OCI-M2 (cell line): Measurements from ENCODE around the gene BAG3.
"Not testable (repeated sequence)": the region's sequence is repeated elsewhere in the genome, so short reads cannot be mapped to it uniquely, and the experiment has no call there.

Experiments used
- DNase-seq: peaks from one replicate; lab custom pipeline; 2025; ENCODE audit not compliant: unreplicated experiment; lab: John Stamatoyannopoulos, UW

BAG3 gene

GRCh38 chr10:119640384-119640783 is 10.8 kb upstream of the BAG3 start:
- no peak for DNase-seq

- no peak for DNase-seq
Observed at GRCh38 chr10:119640875-119641526, 10.2 kb upstream of the BAG3 start.

GRCh38 chr10:119642556-119643111 is 8.5 kb upstream of the BAG3 start:
- no peak for DNase-seq

- DNase-seq: no peak
Observed at GRCh38 chr10:119643306-119644204, 7.6 kb upstream of the BAG3 start.

- DNase-seq: no peak
Observed at GRCh38 chr10:119644205-119644814, 6.9 kb upstream of the BAG3 start.

GRCh38 chr10:119644994-119645393 is 6.2 kb upstream of the BAG3 start:
- no peak for DNase-seq

GRCh38 chr10:119650062-119650461 is 1.1 kb upstream of the BAG3 start:
- no peak for DNase-seq

GRCh38 chr10:119651514-119652360 is 557 bp downstream of the BAG3 start:
- no peak for DNase-seq

GRCh38 chr10:119652361-119652730 is 1.2 kb downstream of the BAG3 start:
- DNase-seq: peak; percentile 23

GRCh38 chr10:119653209-119653608 is 2.0 kb downstream of the BAG3 start:
- no peak for DNase-seq

- no peak for DNase-seq
Observed at GRCh38 chr10:119653916-119654315, 2.7 kb downstream of the BAG3 start.

- DNase-seq: no peak
Observed at GRCh38 chr10:119654540-119654939, 3.4 kb downstream of the BAG3 start.

GRCh38 chr10:119655566-119656001 is 4.4 kb downstream of the BAG3 start:
- no peak for DNase-seq

GRCh38 chr10:119656760-119657159 is 5.6 kb downstream of the BAG3 start:
- no peak for DNase-seq

- DNase-seq: no peak
Observed at GRCh38 chr10:119657725-119658124, 6.5 kb downstream of the BAG3 start.

- DNase-seq: no peak
Observed at GRCh38 chr10:119658274-119658673, 7.1 kb downstream of the BAG3 start.

GRCh38 chr10:119659951-119660350 is 8.8 kb downstream of the BAG3 start:
- DNase-seq: no peak

GRCh38 chr10:119662076-119662605 is 11.0 kb downstream of the BAG3 start:
- DNase-seq: not testable (repeated sequence)

GRCh38 chr10:119663866-119664698 is 12.9 kb downstream of the BAG3 start:
- DNase-seq: no peak
